Hepatocyte (in vitro differentiated cells): ENCODE measurements around the gene TUBGCP2. TPM values are rescaled to one million over a fixed set of nuclear protein-coding genes. Genes with fewer than 3 reads are reported as not detected.
"Not testable (repeated sequence)": the region's sequence is repeated elsewhere in the genome, so short reads cannot be mapped to it uniquely, and the experiment has no call there.

Experiments used
- DNase-seq: peaks from one replicate; pipeline ENCODE4 v3.0.0-alpha.2; 2016; ENCODE audit warnings: low spot score
- H2AFZ ChIP-seq: fragments of 200-600 bp; sonication (generic); 2 replicates; pipeline ENCODE4 v1.6.0; 2016; ENCODE audit warnings: antibody characterized with exemption, mild to moderate bottlenecking
- H3K27ac ChIP-seq: fragments of 200-600 bp; sonication (generic); 2 replicates; pipeline ENCODE4 v1.5.1; 2016; ENCODE audit warnings: mild to moderate bottlenecking
- H3K27me3 ChIP-seq: fragments of 200-600 bp; sonication (generic); 2 replicates; pipeline ENCODE4 v1.6.1; 2016
- H3K36me3 ChIP-seq: fragments of 200-600 bp; sonication (generic); replicated peaks from 2 replicates; pipeline ENCODE4 v1.5.1; 2016; ENCODE audit warnings: low read depth; ENCODE audit not compliant: insufficient read depth
- H3K4me1 ChIP-seq: fragments of 200-600 bp; sonication (generic); 2 replicates; pipeline ENCODE4 v1.5.1; 2016; ENCODE audit warnings: mild to moderate bottlenecking, moderate library complexity; ENCODE audit not compliant: insufficient read depth
- H3K4me2 ChIP-seq: fragments of 200-600 bp; sonication (generic); 2 replicates; pipeline ENCODE4 v1.6.0; 2016
- H3K4me3 ChIP-seq: fragments of 200-600 bp; sonication (generic); 2 replicates; pipeline ENCODE4 v1.5.1; 2016; ENCODE audit warnings: mild to moderate bottlenecking
- H3K79me2 ChIP-seq: fragments of 200-600 bp; sonication (generic); 2 replicates; pipeline ENCODE4 v1.6.0; 2017; ENCODE audit warnings: mild to moderate bottlenecking
- H3K9me2 ChIP-seq: fragments of 200-600 bp; sonication (generic); replicated peaks from 2 replicates; pipeline ENCODE4 v1.6.0; 2017; ENCODE audit warnings: mild to moderate bottlenecking; ENCODE audit not compliant: insufficient read depth
- H3K9me3 ChIP-seq: fragments of 200-600 bp; sonication (generic); 2 replicates; pipeline ENCODE4 v1.5.1; 2016; ENCODE audit warnings: low read depth, mild to moderate bottlenecking
- H4K20me1 ChIP-seq: fragments of 200-600 bp; sonication (generic); 2 replicates; pipeline ENCODE4 v1.6.0; 2016; ENCODE audit warnings: mild to moderate bottlenecking; ENCODE audit not compliant: insufficient read depth, poor library complexity, severe bottlenecking
- EZH2 ChIP-seq: fragments of 200-600 bp; sonication (generic); IDR thresholded peaks from 2 replicates; pipeline ENCODE4 v1.6.1; 2016; ENCODE audit warnings: antibody characterized with exemption, mild to moderate bottlenecking, borderline replicate concordance
- EZH2phosphoT487 ChIP-seq: fragments of 200-600 bp; sonication (generic); IDR thresholded peaks from one replicate; pipeline ENCODE4 v1.6.1; 2018; ENCODE audit warnings: antibody characterized with exemption, mild to moderate bottlenecking, low read depth, moderate library complexity; ENCODE audit not compliant: unreplicated experiment, severe bottlenecking
- WGBS: methylation state at CpG from one replicate; pipeline ENCODE4 v1.1.6; 2016; ENCODE audit warnings: low lambda C conversion rate; ENCODE audit errors: missing lambda C conversion rate; 5-methylcytosine and 5-hydroxymethylcytosine counted together
- polyA plus RNA-seq: library from polyadenylated mRNA; unstranded; fragments of >200 nt; fragmentation: Nextera tagmentation; extraction: Ambion mirVana; gene quantifications from 2 replicates; pipeline ENCODE4 v1.2.1, GENCODE V29; 2016
- total RNA-seq: library from RNA; depleted of rRNA; stranded (reverse); fragments of >200 nt; gene quantifications from 2 replicates; pipeline ENCODE4 v1.2.3, GENCODE V29; 2014
- TF ChIP-seq, protein P1 (sequence below): fragments of 200-600 bp; sonication (generic); IDR thresholded peaks from 2 replicates; pipeline ENCODE4 v1.5.1; 2016; ENCODE audit warnings: antibody characterized with exemption, mild to moderate bottlenecking; ENCODE audit not compliant: poor library complexity

Gene TUBGCP2
- total and polyA plus RNA-seq, 2 experiments from 2014 or later, result 44.8 to 51.5 TPM

DNA sequence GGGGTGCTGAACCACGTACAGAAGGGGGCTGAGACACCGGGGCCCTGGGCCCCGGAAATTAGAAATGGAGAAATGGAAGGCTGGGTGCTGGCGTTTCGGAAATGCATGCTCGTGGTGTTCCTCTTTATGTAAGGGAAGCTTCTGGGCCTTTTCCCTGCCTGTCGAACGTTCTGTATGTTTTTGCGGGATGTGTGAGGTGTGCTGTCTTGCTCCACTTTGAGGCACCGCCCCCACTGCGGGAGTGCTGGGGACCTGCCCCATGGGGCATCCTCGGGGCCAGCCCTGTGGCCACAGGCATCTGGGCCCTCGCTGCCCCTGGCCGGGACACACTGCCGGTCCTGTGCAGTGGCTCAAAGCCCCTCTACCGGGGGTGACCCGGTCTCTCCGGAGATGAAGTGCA lies 72.7 kb downstream of the TUBGCP2 start:
- Histone ChIP-seq H3K4me2 (peak overlapping the region; percentile 82), H2AFZ (no peak overlapping the region), H3K9me2 (no peaks in the 10 kb centered on the region), H3K79me2 (no peaks in the 10 kb centered on the region), H3K36me3 (no peaks in the 10 kb centered on the region), H3K9me3 (no peaks in the 10 kb centered on the region), H3K27ac (no peak overlapping the region), H3K4me3 (no peak overlapping the region), H3K4me1 (peaks cover 19% of the 10 kb centered on the region), H4K20me1 (no peaks in the 10 kb centered on the region), H3K27me3 (peaks cover 80% of the 10 kb centered on the region)
- peak; percentile 23 for TF ChIP-seq EZH2phosphoT487
- TF ChIP-seq, protein P1, sequence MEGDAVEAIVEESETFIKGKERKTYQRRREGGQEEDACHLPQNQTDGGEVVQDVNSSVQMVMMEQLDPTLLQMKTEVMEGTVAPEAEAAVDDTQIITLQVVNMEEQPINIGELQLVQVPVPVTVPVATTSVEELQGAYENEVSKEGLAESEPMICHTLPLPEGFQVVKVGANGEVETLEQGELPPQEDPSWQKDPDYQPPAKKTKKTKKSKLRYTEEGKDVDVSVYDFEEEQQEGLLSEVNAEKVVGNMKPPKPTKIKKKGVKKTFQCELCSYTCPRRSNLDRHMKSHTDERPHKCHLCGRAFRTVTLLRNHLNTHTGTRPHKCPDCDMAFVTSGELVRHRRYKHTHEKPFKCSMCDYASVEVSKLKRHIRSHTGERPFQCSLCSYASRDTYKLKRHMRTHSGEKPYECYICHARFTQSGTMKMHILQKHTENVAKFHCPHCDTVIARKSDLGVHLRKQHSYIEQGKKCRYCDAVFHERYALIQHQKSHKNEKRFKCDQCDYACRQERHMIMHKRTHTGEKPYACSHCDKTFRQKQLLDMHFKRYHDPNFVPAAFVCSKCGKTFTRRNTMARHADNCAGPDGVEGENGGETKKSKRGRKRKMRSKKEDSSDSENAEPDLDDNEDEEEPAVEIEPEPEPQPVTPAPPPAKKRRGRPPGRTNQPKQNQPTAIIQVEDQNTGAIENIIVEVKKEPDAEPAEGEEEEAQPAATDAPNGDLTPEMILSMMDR, result no peak
- WGBS, result 7% methylated on average over 15 of the region's 18 CpGs
- DNase-seq, result no peak

DNA sequence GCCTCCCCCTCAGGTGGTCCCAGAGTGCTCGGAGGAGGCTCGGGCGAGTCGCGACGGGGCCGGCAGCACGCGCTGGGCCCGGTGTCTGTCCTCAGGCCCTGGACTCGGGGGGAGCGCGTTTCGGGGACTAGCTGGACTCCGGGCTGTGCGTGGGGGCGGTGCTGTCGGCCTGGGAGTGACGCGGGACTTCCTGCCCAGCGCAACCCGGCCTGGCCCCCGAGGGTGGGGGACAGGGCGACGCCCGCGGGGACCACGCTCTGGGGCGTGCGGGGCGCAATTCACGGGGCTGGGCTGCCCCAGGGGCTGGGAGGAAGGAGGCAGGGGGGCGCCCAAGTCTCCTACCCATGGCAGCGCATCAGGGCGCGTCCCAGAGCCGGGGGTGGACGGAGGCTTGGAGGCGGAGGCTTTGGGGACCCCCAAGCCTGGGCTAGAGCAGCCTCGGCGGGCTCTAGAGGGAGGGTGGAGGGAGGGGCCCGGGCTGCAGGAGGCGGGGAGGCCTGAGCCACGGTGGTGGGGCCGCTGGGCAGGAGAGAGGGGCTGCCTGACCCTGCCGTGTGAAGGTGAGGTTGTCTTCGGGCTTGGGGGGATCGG lies 73.3 kb downstream of the TUBGCP2 start:
- TF ChIP-seq EZH2, result no peak
- TF ChIP-seq, protein P1, result no peak
- TF ChIP-seq EZH2phosphoT487, result no peak
- DNase-seq, result no peak
- no peak overlapping the region for H3K27ac ChIP-seq
- H3K79me2 ChIP-seq, result no peaks in the 10 kb centered on the region
- WGBS, result 13% methylated on average over 11 of the region's 48 CpGs
- peaks cover 84% of the 10 kb centered on the region for H3K27me3 ChIP-seq
- H2AFZ ChIP-seq, result no peak overlapping the region
- H3K9me3 ChIP-seq, result no peaks in the 10 kb centered on the region
- peak overlapping the region; percentile 82 for H3K4me2 ChIP-seq
- H3K9me2 ChIP-seq, result no peaks in the 10 kb centered on the region
- peaks cover 19% of the 10 kb centered on the region for H3K4me1 ChIP-seq
- H3K36me3 ChIP-seq, result no peaks in the 10 kb centered on the region
- H3K4me3 ChIP-seq, result no peak overlapping the region
- no peaks in the 10 kb centered on the region for H4K20me1 ChIP-seq

DNA sequence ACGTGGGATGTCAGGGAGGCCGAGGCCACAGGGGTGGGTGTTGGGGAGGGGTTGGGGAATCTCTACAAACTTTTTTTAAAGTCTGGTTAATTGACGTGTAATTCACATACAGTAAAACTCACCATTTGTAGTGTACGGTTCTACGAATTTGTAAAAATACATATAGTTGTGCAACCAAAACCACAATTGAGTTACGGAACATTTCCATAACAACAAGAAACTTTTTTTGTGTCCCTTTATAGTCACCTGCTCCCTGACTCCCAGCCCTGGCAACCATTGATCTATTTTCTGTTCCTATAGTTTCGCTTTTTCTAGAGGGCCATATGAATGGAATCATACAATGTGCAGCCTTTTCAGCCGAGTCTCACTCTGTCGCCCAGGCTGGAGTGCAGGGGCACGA lies 73.9 kb downstream of the TUBGCP2 start:
- not testable (repeated sequence) for H3K9me3 ChIP-seq, H3K79me2 ChIP-seq, H3K27ac ChIP-seq, H3K4me2 ChIP-seq, H2AFZ ChIP-seq, H3K4me3 ChIP-seq, DNase-seq, H4K20me1 ChIP-seq, H3K36me3 ChIP-seq, H3K9me2 ChIP-seq
- Histone ChIP-seq H3K27me3 (peaks cover 86% of the 10 kb centered on the region), H3K4me1 (peaks cover 19% of the 10 kb centered on the region)
- 80% methylated on average over 7 of the region's 10 CpGs for WGBS

DNA sequence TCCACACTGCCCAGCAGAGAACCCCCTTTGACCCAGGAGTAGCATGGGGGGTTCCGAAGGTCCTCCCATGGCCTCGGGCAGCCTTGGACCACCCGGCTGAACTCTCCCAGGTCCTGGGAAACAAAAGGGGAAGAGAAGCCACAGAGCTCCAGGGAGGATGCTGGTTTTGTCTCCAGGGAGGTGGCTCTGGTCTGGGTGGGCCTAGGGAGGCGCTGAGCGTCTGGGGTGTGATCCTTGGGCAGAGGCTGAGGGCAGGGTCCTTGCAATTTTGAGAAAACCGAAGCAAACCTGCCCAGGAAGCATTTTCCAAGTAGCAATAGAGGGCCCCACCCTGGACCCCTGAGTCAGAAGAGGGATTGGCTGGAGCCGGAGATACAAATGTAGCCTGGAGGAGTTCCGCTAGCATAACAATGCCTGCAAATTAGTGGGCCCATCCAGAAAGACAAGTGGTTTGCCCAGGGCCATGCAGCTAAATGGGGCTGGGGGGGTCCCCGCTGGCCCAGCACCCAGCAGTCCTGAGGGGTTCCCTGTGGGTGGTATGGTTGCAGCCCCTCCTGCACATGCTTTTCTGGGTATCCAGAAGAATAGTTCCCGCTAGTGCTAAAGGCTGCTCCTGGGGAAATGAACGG lies 76.6 kb downstream of the TUBGCP2 start:
- H3K79me2 ChIP-seq, result no peaks in the 10 kb centered on the region
- H3K27ac ChIP-seq, result no peak overlapping the region
- H4K20me1 ChIP-seq, result no peaks in the 10 kb centered on the region
- H3K4me3 ChIP-seq, result no peak overlapping the region
- H3K4me1 ChIP-seq, result peaks cover 11% of the 10 kb centered on the region
- H3K9me2 ChIP-seq, result no peaks in the 10 kb centered on the region
- WGBS, result 51% methylated on average over 11 of the region's 11 CpGs
- H2AFZ ChIP-seq, result no peak overlapping the region
- H3K9me3 ChIP-seq, result no peaks in the 10 kb centered on the region
- H3K36me3 ChIP-seq, result no peaks in the 10 kb centered on the region
- H3K27me3 ChIP-seq, result peaks cover 83% of the 10 kb centered on the region
- DNase-seq, result no peak
- TF ChIP-seq EZH2phosphoT487 (no peak), EZH2 (no peak)
- TF ChIP-seq, protein P1, result no peak
- no peak overlapping the region for H3K4me2 ChIP-seq
